Activated CD4-positive, alpha-beta memory T cell treated with anti-CD3 and anti-CD28 coated beads, Interleukin-2, amount 10 ng/mL, durations not matched to agents 7 days and 5 days (primary cell): ENCODE data around the gene PDZK1. TPM values are rescaled to one million over a fixed set of nuclear protein-coding genes. Genes with fewer than 3 reads are reported as not detected.
"Not testable (repeated sequence)": the region's sequence is repeated elsewhere in the genome, so short reads cannot be mapped to it uniquely, and the experiment has no call there.

Experiments
- CTCF ChIA-PET: fragments of 350-600 bp; sonication (Branson Sonifier 250); formaldehyde crosslinking; loops from one replicate; lab custom pipeline; 2021; ENCODE audit warnings: antibody characterized with exemption, inconsistent platforms; lab: Charles Lee
- POLR2A ChIA-PET: fragments of 350-600 bp; sonication (Branson Sonifier 250); formaldehyde crosslinking; loops from one replicate; lab custom pipeline; 2021; ENCODE audit warnings: antibody characterized with exemption; lab: Charles Lee
- DNase-seq: peaks from one replicate; pipeline ENCODE4 v3.0.0-alpha.2; 2020
- H3K27ac Mint-ChIP-seq: one replicate; pipeline ENCODE4 v1.8.0; 2021; ENCODE audit warnings: mild to moderate bottlenecking, mixed read lengths
- H3K27me3 Mint-ChIP-seq: one replicate; pipeline ENCODE4 v1.8.0; 2021; ENCODE audit warnings: mixed read lengths
- H3K36me3 Mint-ChIP-seq: one replicate; pipeline ENCODE4 v1.8.0; 2021; ENCODE audit warnings: low read depth, mixed read lengths
- H3K4me1 Mint-ChIP-seq: one replicate; pipeline ENCODE4 v1.8.0; 2021; ENCODE audit warnings: mixed read lengths
- H3K4me3 Mint-ChIP-seq: one replicate; pipeline ENCODE4 v1.8.0; 2021; ENCODE audit warnings: mild to moderate bottlenecking, mixed read lengths
- H3K9me3 Mint-ChIP-seq: one replicate; pipeline ENCODE4 v1.8.0; 2021; ENCODE audit warnings: mixed read lengths
- total RNA-seq, 2 experiments: library from RNA; stranded (reverse); gene quantifications; one replicate each; pipeline ENCODE4 v1.2.3, GENCODE V29; 2021

The PDZK1 gene
- total RNA-seq, 2 experiments from 2014 or later = 0.60 TPM; not detected in 1

DNA sequence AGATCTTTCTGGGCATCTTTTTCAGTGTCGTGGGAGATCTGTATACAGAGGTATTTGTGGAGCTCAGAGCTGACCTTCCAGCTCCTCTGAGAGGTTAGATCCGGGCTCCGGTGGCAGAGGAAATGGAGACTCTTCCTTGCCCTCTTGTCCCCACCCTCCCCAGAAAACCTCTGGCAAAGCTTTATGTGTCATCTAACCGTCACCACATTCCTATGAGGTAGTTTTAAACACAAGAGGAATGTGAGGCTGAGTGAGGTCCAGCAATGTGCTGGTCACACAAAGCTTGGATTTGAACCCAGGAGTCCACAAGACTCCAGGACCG lies 13.3 kb upstream of the PDZK1 start:
- H3K27me3 Mint-ChIP-seq = peaks cover 17% of the 10 kb centered on the region
- no peak for DNase-seq
- POLR2A ChIA-PET = no interaction called here
- CTCF ChIA-PET = interaction anchor here (0.6 to 1.8 kb wide), 9 partner anchors 11 to 291 kb away, joined by 3 to 7 read pairs (median 3); no protein-coding TSS in a partner anchor
- H3K36me3 Mint-ChIP-seq = no peaks in the 10 kb centered on the region
- no peak overlapping the region for H3K4me3 Mint-ChIP-seq
- peaks cover 28% of the 10 kb centered on the region for H3K4me1 Mint-ChIP-seq
- H3K27ac Mint-ChIP-seq = no peak overlapping the region
- no peaks in the 10 kb centered on the region for H3K9me3 Mint-ChIP-seq

DNA sequence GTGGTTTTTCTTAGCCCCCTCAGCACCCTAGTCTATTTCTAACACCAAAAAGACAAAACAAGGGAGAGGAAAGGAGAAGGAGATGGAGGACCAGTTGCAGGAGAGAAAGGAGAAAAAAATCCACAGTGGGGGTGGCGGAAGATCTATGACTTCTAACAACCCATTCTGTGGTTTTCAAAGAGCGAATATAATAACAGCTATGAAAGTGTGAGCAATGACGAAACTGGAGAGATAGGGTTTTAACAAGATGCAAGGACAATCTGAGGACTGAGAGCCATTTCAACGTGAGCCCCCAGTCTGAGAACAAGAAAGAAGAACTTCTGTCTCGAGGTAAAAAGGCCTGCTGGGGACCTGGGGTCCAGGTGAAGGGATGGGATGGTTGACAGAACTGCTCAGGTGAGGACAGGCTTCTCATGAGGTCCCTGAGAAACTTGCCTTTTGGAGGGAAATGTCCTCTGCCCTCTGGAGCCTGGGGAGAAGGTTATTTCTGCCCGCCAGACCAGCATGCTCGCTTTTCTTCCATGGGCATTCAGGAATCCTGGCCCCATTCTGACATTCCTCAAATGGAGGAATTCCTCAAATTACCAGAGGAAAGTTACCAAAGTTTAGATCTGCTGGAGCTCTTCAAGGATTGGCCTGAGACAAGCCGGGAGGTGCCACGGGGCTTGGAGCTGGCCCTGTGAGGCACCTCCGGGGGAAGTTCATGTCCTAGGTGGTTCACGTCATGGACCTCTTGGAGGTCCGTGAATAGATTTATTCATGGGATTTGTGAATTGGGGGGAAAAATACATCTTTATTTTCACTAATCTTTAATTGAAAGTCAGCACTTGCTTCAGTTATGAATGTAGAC lies 12.3 kb upstream of the PDZK1 start, which contains the start of gene CD160:
Gene CD160 (plus strand): TSS at position 270 of the 850 bp plus-strand sequence. CDS start 8,829 bp downstream, outside the sequence.
- Mint-ChIP-seq H3K27ac (no peak within 1 kb of the TSS), H3K9me3 (no peaks in the 10 kb centered on the region), H3K4me3 (no peak within 1 kb of the TSS), H3K4me1 (peaks cover 28% of the 10 kb centered on the region), H3K27me3 (peaks cover 17% of the 10 kb centered on the region), H3K36me3 (no peaks in the 10 kb centered on the region)
- ChIA-PET POLR2A (no interaction called here), CTCF (interaction anchor here (0.6 to 1.2 kb wide), 3 partner anchors 15 to 75 kb away, joined by 3 to 6 read pairs (median 5); no protein-coding TSS in a partner anchor)
- DNase-seq = no peak

DNA sequence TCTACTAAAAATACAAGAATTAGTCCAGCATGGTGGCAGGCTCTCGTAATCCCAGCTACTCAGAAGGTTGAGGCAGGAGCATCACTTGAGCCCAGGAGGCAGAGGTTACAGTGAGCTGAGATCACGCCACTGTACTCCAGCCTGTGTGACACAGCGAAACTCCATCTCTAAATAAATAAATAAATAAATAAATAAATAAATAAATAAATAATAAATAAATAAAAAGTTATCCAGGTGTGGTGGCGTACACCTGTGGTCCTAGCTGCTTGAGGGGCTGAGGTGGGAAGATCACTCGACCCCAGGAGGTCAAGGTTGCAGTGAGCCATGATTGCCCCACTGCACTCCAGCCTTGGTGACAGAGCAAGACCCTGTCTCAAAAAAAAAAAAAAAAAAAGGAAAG lies 11.3 kb upstream of the PDZK1 start:
- H3K4me3 Mint-ChIP-seq, H3K36me3 Mint-ChIP-seq, POLR2A ChIA-PET, H3K9me3 Mint-ChIP-seq, H3K27ac Mint-ChIP-seq, DNase-seq, CTCF ChIA-PET: not testable (repeated sequence)
- H3K4me1 Mint-ChIP-seq = peaks cover 28% of the 10 kb centered on the region
- H3K27me3 Mint-ChIP-seq = peaks cover 17% of the 10 kb centered on the region

DNA sequence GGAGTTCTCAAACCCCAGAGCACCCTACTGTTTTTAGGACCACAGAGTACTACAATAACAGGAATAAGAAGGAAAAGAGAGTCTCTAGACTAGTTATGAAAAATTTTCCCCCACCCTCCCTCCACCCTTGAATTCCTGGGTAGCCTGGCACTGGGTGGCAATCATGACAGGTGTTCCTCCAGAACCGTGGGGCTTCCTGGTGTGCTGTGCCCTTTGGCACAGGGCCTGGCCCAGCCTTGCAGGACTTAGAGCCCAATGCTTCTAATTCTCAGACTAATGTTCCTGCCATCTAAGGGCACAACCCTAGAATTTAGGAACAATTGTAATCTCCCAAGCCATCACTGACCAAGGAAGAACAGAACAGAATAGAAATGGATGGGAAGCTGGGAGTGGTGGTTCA lies 10.7 kb upstream of the PDZK1 start:
- Mint-ChIP-seq H3K27me3 (peaks cover 15% of the 10 kb centered on the region), H3K9me3 (no peaks in the 10 kb centered on the region), H3K36me3 (no peaks in the 10 kb centered on the region), H3K4me3 (no peak overlapping the region), H3K27ac (no peak overlapping the region), H3K4me1 (peaks cover 28% of the 10 kb centered on the region)
- no peak for DNase-seq
- ChIA-PET POLR2A (no interaction called here), CTCF (interaction anchor here (1.4 kb wide), 1 partner anchor 8 kb away, joined by 3 read pairs; no protein-coding TSS in a partner anchor)

DNA sequence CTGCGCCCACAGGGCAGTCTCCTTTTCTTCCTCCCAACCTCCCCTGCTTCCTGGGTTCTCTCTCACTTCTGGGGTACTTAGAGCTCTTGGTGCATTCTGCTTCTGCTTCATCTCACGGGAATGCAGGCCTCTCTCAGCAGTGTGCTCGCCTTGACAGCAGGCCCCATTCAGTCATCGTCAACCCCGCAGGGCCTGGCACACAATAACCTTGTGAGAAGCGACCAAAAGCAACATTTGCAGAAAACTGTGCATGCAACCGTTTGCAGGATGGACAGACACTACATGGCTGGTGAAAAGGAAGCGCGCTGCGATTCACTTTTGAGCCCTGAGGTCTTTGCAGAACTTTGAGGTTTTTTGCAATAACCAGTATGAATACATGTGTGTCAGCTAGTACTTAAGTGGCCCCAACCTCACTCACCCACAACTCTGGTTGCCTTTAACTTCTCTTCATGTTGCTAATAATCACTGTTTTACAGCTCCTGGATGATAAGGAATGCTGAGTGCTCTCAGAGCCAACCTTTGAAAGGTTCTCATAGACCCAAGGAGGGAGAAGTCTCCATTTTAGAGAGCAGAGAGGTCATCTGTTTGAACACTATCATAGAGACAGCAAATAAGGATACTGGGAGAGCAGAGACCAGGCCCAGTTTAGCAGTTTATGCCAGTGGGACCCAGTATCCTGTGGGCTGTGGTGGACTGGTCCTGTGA lies 9.6 kb upstream of the PDZK1 start:
- H3K27me3 Mint-ChIP-seq = peaks cover 10% of the 10 kb centered on the region
- POLR2A ChIA-PET = no interaction called here
- no peaks in the 10 kb centered on the region for H3K9me3 Mint-ChIP-seq
- H3K36me3 Mint-ChIP-seq = no peaks in the 10 kb centered on the region
- H3K4me3 Mint-ChIP-seq = no peak overlapping the region
- H3K27ac Mint-ChIP-seq = no peak overlapping the region
- CTCF ChIA-PET = interaction anchor here (1.4 kb wide), 1 partner anchor 9 kb away, joined by 3 read pairs; no protein-coding TSS in a partner anchor
- H3K4me1 Mint-ChIP-seq = peaks cover 28% of the 10 kb centered on the region
- no peak for DNase-seq

DNA sequence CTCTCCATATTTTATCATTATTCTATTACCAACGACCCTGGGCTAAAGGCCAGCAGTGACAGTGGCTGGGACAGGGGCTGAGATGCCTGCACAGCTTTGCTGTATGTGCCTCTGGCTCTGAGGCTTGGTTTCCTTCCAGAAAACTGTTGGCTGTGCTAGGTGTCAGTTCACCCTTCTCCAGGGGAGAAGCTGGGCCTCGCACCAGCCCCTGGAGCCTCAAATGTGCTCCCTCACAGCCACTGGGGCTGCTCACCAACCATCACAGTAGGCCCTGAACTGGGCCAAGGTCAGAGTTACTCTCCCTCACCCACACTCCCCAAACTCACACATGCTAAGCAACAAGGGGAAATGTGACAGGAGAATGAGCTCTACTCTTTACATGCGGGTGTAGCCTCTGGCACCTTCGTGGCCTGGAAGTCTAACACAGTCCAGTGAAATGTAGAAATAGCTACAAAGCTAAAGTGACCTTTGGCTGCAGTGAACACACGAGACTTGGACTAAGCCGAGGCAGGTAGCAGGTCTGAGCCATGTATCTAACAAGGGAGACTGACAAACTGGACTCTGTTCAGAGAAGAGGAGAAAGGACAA lies 7.5 kb upstream of the PDZK1 start:
- Mint-ChIP-seq H3K9me3 (no peaks in the 10 kb centered on the region), H3K27ac (no peak overlapping the region), H3K4me3 (no peak overlapping the region), H3K4me1 (peaks cover 15% of the 10 kb centered on the region), H3K27me3 (peaks cover 2% of the 10 kb centered on the region), H3K36me3 (no peaks in the 10 kb centered on the region)
- ChIA-PET POLR2A (no interaction called here), CTCF (no interaction called here)
- DNase-seq = no peak

DNA sequence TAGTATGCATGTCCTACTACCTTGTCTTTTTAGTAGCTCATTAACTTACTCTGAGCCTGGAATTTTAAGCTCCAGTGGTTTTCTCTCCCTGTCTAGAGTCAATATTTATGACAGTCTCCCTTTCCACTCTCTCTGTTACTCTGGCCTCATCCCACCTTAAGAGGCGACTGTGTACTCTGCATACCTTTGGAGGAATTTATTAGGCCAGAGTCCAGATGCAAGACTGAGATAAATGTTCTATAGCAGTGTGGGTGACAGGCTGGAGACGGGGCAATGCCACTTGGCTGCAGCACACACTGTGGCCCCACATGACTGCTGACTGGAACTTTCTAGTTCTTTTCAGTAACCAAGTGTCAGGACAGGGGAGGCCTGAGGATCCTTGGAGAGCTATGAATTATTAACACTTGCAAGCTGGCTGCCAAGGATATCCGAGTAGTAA lies 4.1 kb upstream of the PDZK1 start:
- no peak overlapping the region for H3K27ac Mint-ChIP-seq
- H3K27me3 Mint-ChIP-seq = peaks cover 4% of the 10 kb centered on the region
- ChIA-PET POLR2A (no interaction called here), CTCF (interaction anchor here (0.9 kb wide), 1 partner anchor 11 kb away, joined by 3 read pairs; no protein-coding TSS in a partner anchor)
- H3K36me3 Mint-ChIP-seq = no peaks in the 10 kb centered on the region
- peaks cover 1% of the 10 kb centered on the region for H3K4me1 Mint-ChIP-seq
- no peak for DNase-seq
- no peak overlapping the region for H3K4me3 Mint-ChIP-seq
- no peaks in the 10 kb centered on the region for H3K9me3 Mint-ChIP-seq

DNA sequence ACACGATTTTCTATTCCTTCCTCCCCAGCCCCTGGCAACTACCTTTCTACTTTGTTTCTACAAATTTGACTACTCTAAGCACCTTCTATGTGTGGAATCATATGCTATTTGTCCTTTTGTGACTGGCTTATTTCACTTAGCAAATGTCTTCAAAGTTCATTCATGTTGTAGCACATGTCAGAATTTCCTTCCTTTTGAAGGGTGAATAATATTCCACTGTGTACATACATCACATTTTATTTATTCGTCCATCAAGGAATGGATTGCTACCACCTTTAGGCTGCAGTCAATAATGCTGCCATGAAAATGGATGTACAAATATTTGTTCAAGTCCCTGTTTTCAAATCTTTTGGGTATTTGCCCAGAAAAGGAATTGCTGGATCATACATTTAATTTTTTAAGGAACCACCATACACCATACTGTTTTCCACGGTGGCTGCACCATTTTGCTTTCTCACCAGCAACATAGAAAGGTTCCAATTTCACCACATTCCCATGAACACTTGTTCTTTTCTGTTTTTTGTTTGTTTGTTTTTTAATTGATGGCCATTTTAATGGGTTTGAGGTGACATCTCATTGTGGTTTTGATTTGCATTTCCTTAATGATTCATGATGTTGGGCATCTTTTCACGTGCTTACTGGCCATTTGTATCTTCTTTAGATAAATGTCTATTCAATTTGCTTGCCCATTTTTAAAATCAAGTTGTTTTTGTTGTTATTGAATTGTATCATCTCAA lies 3.3 kb upstream of the PDZK1 start:
- peaks cover 1% of the 10 kb centered on the region for H3K4me1 Mint-ChIP-seq
- H3K9me3 Mint-ChIP-seq = no peaks in the 10 kb centered on the region
- POLR2A ChIA-PET = interaction anchor here (1.1 kb wide), 1 partner anchor 19 kb away, joined by 7 read pairs; no protein-coding TSS in a partner anchor
- H3K36me3 Mint-ChIP-seq = no peaks in the 10 kb centered on the region
- H3K27ac Mint-ChIP-seq = no peak overlapping the region
- DNase-seq = no peak
- CTCF ChIA-PET = no interaction called here
- no peak overlapping the region for H3K4me3 Mint-ChIP-seq
- H3K27me3 Mint-ChIP-seq = peaks cover 7% of the 10 kb centered on the region

DNA sequence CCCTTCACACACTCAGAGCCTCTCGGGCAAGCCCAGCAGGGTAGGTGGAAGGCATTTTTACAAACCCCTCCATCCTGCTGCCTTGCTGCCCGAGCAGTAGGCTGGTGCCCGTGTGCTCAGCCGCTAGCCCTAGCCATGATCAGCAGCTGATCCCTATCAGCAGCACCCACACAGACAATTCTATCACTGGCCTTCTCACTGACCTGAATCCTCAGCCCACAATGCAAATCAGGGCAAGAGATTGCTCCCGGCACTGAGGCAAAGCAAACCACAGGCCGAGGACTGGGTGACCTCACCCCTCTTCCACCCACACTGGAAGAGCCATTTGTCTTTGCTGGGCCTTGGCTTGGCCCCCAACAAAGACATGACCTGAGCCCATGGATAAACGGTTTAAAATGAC lies 895 bp upstream of the PDZK1 start:
- Mint-ChIP-seq H3K9me3 (no peaks in the 10 kb centered on the region), H3K4me3 (no peak overlapping the region), H3K4me1 (peaks cover 1% of the 10 kb centered on the region), H3K27me3 (peaks cover 14% of the 10 kb centered on the region), H3K36me3 (no peaks in the 10 kb centered on the region), H3K27ac (no peak overlapping the region)
- POLR2A ChIA-PET = no interaction called here
- CTCF ChIA-PET = no interaction called here
- no peak for DNase-seq

DNA sequence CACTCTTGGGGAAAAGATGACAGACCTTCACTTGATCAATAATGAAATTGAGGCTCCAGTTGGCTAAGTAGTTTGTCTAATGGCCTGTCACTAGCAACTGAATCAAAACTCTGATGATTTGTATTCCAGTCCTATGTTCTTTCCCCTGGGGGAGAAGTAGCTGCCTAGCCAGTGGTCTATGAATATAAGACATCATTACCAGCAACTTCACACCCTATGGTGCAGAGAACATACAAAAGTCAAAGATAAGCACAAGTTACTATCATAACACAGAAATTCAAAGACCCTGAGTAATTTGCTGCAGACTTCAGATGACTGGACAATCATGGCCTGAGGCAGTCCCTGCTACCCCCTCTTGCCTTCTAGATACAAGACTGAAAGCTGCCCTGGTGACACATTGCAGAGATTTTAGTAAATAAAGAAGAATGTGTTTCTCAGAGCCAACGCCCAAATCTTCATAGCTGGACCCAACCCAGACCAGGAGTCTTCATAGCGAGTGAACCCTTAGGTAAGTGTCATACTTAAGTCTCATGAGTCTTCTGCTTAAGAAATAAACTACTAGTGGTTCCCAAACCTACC lies 993 bp downstream of the PDZK1 start:
- POLR2A ChIA-PET = no interaction called here
- no peak for DNase-seq
- CTCF ChIA-PET = no interaction called here
- Mint-ChIP-seq H3K27ac (no peak overlapping the region), H3K4me3 (no peak overlapping the region), H3K27me3 (peaks cover 14% of the 10 kb centered on the region), H3K4me1 (peaks cover 1% of the 10 kb centered on the region), H3K9me3 (no peaks in the 10 kb centered on the region), H3K36me3 (no peaks in the 10 kb centered on the region)

DNA sequence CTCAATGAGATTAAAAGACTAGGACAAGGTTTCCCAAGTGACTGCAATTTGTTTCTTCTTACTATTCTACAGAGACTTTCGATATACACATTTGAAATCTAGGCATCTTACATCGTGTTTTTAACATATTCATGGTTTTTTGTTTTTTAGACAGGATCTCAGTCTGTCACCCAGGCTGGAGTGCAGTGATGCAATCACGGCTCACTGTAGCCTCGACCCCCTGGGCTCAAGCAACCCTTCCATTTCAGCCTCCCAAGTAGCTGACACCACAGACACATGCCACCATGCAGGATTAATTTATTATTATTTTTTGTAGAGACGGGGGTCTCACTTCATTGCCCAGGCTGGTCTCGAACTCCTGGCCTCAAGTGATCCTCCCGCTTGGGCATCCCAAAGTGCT lies 1.5 kb downstream of the PDZK1 start:
- POLR2A ChIA-PET = no interaction called here
- CTCF ChIA-PET = no interaction called here
- H3K4me3 Mint-ChIP-seq = no peak overlapping the region

DNA sequence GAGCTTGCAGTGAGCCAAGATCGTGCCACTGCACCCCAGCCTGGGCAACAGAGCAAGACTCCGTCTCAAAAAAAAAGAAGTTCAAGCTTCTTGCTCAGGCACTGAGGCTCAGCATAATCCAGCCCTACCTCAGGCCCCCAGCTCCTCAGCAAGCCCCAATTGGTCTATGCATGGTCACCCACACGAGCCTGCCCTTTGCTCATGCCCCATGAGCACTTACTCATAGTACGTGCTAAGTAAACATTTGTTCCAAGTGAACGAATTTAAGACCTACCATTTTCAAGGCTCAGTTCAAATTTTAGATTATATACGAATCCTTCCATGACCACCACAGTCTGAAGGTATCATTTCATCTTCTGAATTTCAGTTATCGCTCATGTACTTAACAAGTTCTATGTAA lies 4.3 kb downstream of the PDZK1 start:
- Mint-ChIP-seq H3K27me3 (peaks cover 19% of the 10 kb centered on the region), H3K27ac (no peak overlapping the region), H3K36me3 (no peaks in the 10 kb centered on the region), H3K9me3 (no peaks in the 10 kb centered on the region), H3K4me3 (no peak overlapping the region), H3K4me1 (no peaks in the 10 kb centered on the region)
- CTCF ChIA-PET = no interaction called here
- DNase-seq = no peak
- POLR2A ChIA-PET = no interaction called here

More for the DNA sequence above, 1.5 kb downstream of the PDZK1 start:
- Mint-ChIP-seq H3K27ac (no peak overlapping the region), H3K4me1 (peaks cover 1% of the 10 kb centered on the region), H3K36me3 (no peaks in the 10 kb centered on the region), H3K9me3 (no peaks in the 10 kb centered on the region), H3K27me3 (peaks cover 13% of the 10 kb centered on the region)
- no peak for DNase-seq
